SKM-1 (cell line): Measurements from ENCODE around the gene RSPH10B2.
"Not testable (repeated sequence)": the region's sequence is repeated elsewhere in the genome, so short reads cannot be mapped to it uniquely, and the experiment has no call there.

ENCODE experiments used
- DNase-seq: peaks from one replicate; lab custom pipeline; 2025; ENCODE audit not compliant: unreplicated experiment; lab: John Stamatoyannopoulos, UW

The RSPH10B2 gene

GRCh38 chr7:6781581-6781980 lies 27.7 kb downstream of the RSPH10B2 start:
- DNase-seq, result not testable (repeated sequence)

DNA sequence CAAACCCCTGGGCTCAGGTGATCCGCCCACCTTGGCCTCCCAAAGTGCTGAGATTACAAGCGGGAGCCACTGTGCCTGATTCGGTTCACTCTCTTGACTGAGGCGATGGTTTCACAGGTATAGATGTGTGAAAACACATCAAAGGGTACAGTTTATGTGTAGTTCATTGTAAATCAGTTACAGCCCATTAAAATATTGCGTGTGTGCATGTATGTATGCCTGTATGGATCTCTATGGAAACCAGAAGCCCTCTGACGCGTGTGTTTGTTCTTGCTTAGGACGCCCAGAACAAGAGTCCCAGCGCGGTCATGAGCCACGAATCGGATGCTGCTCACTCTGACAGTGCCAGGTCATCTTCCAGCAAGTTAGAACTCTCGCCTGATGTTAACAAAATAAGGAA lies 35.5 kb downstream of the RSPH10B2 start:
- not testable (repeated sequence) for DNase-seq

- DNase-seq, result not testable (repeated sequence)
These were observed 38.4 kb downstream of the RSPH10B2 start for GRCh38 chr7:6792113-6792872.

- DNase-seq, result not testable (repeated sequence)
These were observed 40.4 kb downstream of the RSPH10B2 start for GRCh38 chr7:6794276-6794675.

GRCh38 chr7:6797218-6797617 lies 43.3 kb downstream of the RSPH10B2 start:
- DNase-seq, result not testable (repeated sequence)

DNA sequence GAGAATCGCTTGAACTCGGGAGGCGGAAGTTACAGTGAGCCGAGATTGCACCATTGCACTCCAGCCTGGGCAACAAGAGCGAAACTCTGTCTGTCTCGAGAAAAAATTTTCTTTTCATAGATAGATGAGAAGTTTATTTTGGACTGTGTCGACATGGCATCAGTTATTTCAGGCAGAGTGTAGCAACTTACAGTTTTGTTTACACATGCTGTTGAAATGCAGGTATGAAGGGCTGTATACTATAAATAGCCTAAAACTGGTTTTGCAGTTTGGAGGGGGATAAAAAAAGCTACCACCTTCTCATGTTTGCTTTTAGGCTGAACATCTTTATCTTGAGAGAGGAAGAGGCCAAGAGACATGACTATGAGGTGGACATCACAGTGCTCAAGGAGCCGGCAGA lies 44.1 kb downstream of the RSPH10B2 start:
- not testable (repeated sequence) for DNase-seq

DNA sequence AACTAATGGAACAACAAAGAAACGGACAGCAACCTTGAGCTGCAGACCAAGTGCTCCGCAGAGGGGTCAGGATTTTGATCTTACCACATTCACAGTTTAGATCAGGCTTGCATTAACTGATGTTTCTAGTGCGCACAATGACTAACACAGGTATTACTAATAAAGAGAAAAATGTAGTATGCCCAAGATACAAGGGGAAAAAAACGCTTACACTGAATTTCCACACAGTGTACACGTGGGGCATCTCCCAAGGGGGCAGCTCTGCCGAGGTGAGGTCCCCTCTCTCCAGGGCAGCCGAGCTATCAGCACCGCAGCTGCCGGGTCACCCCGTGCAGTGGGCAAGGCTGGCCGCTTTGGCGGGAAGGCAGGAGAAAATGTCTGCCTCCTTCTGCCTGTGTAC lies 46.0 kb downstream of the RSPH10B2 start:
- DNase-seq, result not testable (repeated sequence)

GRCh38 chr7:6800331-6800730 lies 46.4 kb downstream of the RSPH10B2 start:
- DNase-seq, result not testable (repeated sequence)

DNA sequence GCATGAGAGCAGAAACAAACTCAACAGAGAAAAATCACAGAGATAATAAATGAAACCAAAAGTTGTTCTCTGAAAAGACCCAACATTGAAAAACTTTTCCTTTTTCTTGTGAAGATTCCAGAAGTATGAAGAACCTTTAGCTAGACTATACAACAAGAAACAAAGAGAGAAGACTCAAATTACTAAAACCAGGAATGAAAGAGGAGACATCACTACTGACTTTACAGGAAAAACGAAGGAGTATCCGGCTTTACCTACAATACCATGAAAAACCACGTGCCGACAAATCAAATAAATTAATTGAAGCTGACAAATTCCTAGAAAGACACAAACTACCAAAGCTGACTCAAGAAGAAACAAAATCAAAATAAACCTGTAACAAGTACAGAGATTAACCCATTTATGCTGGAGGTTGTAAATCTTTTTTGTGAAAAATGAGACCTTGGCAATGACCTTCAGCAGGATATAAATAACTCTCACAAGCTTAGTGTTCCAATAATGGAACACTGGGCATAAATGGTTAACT lies 53.6 kb downstream of the RSPH10B2 start:
- DNase-seq, result not testable (repeated sequence)

DNA sequence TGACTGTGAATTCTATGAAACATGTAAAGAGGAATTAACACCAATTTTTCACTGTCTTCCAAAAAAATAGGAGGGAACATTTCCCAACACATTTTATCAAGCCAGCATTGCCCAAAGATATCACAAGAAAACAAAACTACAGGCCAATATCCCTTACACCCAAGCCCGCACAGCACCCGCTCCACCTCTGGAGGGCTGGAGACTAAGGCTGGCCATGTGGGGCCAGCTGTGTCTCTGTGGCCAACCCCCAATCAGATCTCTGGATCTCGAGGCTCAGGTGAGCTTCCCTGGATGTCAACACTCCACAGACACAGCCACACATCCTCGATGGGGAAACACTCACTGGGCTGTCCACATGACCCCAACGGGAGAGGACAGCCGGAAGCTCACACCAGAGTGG lies 54.1 kb downstream of the RSPH10B2 start:
- not testable (repeated sequence) for DNase-seq

GRCh38 chr7:6813011-6813410 lies 59.1 kb downstream of the RSPH10B2 start:
- not testable (repeated sequence) for DNase-seq

DNA sequence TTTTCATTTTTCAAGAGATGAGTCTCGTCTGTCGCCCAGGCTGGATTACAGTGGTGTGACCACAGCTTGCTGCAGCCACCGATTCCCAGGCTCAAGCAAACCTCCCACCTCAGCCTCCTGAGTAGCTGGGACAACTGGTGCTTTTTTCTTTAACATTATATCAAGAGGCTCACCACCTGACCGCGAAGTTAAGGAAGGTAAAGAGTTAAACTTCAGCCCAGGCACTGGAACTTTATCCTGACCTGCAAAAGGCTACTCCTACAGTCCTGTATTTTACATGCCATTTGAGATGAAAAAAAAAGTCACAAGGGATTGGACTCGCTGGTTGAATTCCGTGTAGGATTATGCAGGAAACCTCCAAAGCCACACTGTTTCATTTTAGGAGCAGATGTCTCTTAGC lies 61.6 kb downstream of the RSPH10B2 start:
- not testable (repeated sequence) for DNase-seq

DNA sequence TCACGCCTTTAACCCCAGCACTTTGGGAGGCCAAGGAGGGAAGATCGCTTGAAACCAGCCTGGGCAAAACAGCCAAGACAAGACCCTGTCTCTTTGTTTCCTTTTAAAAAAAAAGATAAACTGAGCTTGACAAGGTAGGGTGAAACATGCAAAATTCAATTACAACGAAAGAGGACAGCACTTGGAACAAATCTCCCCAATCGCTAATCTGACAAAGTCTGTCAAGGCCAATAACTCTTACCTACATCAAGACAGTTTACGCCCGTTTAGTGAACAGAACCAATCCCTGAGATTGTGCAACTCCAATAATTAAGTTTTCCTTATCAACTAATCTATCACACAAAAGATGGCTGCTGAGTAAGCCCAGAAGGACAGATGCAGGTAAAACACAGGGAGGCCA lies 67.7 kb downstream of the RSPH10B2 start:
- not testable (repeated sequence) for DNase-seq

- DNase-seq, result not testable (repeated sequence)
These were observed 71.6 kb downstream of the RSPH10B2 start for GRCh38 chr7:6825236-6826125.

DNA sequence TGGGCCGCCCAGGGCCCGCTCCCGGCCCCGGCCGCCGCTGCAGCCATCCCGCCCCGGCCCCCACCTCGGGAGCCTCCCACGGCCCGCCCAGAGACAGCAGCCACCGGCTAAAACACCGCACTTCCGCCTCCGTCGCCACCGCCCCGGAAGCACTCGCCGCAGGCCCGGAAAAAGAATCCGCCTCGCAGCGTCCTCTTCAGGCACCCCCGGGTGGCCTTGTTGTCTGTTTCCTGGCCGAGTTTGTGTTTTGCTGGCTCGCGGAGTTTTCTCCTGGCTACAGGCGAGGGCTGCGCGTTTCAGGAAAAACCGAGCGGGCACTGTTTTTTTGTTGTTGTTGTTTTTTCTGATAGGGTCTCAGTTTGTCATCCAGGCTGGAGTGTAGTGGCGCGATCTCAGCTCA lies 72.2 kb downstream of the RSPH10B2 start, which contains the start of gene CCZ1B:
CCZ1B (minus strand) TSS at position 125 of the 400 bp plus-strand sequence; CDS start at position 47, 78 bp downstream.
- DNase-seq, result peak; percentile 45

GRCh38 chr7:6827180-6827579 lies 73.3 kb downstream of the RSPH10B2 start:
- not testable (repeated sequence) for DNase-seq

DNA sequence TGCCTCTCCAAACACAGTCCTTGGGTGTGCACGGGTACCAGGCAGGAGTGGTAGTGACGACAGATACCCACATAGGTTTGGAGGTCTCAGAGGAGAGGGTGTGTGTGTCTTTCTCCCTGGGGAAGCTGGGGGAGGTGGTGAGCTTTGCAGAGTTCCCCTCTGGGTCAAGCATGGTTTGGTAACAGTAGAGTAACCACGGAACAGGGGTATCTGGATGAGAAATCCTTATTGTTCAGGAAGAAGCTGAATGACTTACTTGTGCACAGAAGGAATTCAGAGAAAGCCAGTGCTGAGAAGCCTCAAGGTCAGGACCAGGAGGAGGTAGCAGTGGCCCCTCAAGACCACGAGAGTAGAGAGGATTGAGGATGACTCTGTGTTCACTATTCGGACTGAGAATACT lies 75.7 kb downstream of the RSPH10B2 start:
- not testable (repeated sequence) for DNase-seq

DNA sequence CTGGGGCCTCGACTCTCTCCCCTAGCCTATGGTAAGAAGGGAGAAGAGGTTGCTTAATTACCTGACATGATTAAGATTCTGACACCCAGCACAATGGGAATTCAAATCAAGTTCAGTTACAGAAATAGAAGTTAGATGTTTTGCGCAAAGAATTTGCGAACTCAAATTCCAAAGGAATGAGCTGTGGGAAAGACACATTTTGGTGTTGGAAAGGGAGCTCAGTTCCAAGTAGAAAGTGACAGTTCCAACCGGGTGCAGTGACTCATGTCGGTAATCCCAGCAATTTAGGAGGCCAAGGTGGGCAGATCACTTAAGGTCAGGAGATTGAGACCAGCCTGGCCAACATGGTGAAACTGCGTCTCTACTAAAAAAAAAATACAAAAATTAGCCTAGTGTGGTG lies 76.1 kb downstream of the RSPH10B2 start:
- DNase-seq, result not testable (repeated sequence)

DNA sequence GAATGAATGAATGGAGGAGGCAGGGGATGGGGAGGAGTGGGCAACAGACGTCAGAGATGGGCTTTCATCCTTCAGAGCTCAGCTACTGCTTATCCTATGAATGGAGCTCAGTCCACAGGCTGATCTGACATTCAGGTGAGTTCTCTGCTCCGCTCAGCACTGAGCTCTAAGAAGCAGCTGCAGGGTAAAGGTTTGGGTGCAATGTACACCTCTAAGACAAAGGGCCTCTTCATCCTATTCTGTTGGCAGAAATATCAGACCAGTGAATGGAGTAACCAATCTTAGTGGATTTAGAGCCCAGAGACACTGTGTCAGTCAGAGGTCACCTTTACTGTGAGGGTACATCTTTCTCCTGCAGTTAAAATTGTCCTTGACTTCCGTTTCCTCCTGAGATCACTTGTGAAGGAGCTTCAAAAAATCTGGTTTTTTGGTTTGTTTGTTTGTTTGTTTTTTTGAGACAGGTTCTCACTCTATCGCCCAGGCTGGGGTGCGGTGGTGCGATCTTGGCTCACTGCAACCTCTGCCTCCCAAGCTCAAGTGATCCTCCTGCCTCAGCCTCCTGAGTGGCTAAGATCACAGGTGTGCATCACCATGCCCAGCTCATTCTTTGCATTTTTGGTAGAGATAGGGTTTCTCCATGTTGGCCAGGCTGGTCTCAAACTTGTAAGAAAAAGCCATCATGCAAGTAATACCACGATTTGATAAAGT lies 77.3 kb downstream of the RSPH10B2 start:
- no peak for DNase-seq

DNA sequence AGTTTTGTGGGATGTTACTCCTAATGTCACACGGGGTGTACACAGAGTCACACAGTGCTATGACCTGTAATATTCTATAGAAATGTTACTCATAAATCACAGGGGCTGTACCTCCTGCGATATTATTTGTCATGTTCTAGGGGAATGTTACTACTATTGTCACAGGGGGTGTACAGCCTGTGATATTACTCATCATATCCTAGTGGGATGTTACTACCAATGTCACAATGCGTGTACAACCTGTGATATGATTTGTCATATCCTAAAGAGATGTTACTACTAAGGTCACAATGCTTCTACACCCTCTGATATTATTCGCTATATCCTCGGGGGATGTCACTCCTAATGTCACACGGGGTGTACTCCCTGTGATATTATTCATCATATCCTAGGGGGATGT lies 79.7 kb downstream of the RSPH10B2 start:
- no peak for DNase-seq

- DNase-seq, result not testable (repeated sequence)
These were observed 81.6 kb downstream of the RSPH10B2 start for GRCh38 chr7:6835521-6835920.
